H1 (cell line): Measurements from ENCODE around the gene CSNK1G2. TPM values are rescaled to one million over a fixed set of nuclear protein-coding genes. Genes with fewer than 3 reads are reported as not detected.
A peak's percentile ranks its signal among the peaks of the same experiment; 100 is the strongest.

Source experiments
- CTCF ChIA-PET: fragments of 300-600 bp; sonication (Branson Sonifier 250); formaldehyde crosslinking; loops from one replicate; lab custom pipeline; 2021; ENCODE audit not compliant: partially characterized antibody; lab: Charles Lee
- POLR2A ChIA-PET: fragments of 300-600 bp; sonication (Branson Sonifier 250); formaldehyde crosslinking; loops from one replicate; lab custom pipeline; 2021; ENCODE audit warnings: inconsistent platforms; ENCODE audit not compliant: partially characterized antibody; lab: Charles Lee
- DNase-seq, 2 experiments: peaks; one replicate each; pipeline versions ENCODE4 v3.0.0 to v3.0.0-alpha.2; 2010 to 2022; ENCODE audit warnings: low spot score in 2 of 2, low read depth in 1 of 2, mixed read lengths in 1 of 2
- FAIRE-seq: peaks from 2 replicates; lab custom pipeline; 2011; peaks lifted over from hg19 to GRCh38; lab: Jason Lieb, UNC
- H2AFZ ChIP-seq: 2 replicates; pipeline ENCODE4 v1.8.1; 2012; ENCODE audit warnings: low read length, inconsistent platforms
- H2AK5ac ChIP-seq: 2 replicates; pipeline ENCODE4 v1.6.1; 2013; ENCODE audit warnings: low read depth, low read length
- H2BK120ac ChIP-seq: replicated peaks from 2 replicates; pipeline ENCODE3; 2013; ENCODE audit warnings: low read depth, low read length, inconsistent platforms
- H2BK12ac ChIP-seq: 2 replicates; pipeline ENCODE4 v1.6.1; 2013; ENCODE audit warnings: low read depth, low read length
- H2BK15ac ChIP-seq: 2 replicates; pipeline ENCODE4 v1.6.1; 2013; ENCODE audit warnings: low read length
- H2BK20ac ChIP-seq: 2 replicates; pipeline ENCODE4 v1.6.1; 2013; ENCODE audit warnings: low read length
- H2BK5ac ChIP-seq: 2 replicates; pipeline ENCODE4 v1.6.1; 2013; ENCODE audit warnings: low read depth, low read length
- H3K14ac ChIP-seq: 2 replicates; pipeline ENCODE4 v1.6.1; 2013; ENCODE audit warnings: inconsistent platforms; ENCODE audit not compliant: insufficient read length
- H3K18ac ChIP-seq: 2 replicates; pipeline ENCODE4 v1.6.1; 2013; ENCODE audit warnings: low read length; ENCODE audit errors: extremely low read depth
- H3K23ac ChIP-seq: 2 replicates; pipeline ENCODE4 v1.6.1; 2013; ENCODE audit warnings: inconsistent platforms; ENCODE audit not compliant: insufficient read length
- H3K23me2 ChIP-seq: 2 replicates; pipeline ENCODE4 v1.6.1; 2013; ENCODE audit warnings: low read depth, low read length
- H3K27ac ChIP-seq: 2 replicates; pipeline ENCODE4 v1.6.1; 2011; ENCODE audit warnings: low read depth, low read length, inconsistent platforms
- H3K27me3 ChIP-seq, 4 experiments: replicated peaks in 1 of 4; 1 replicate in 1 of 4; 2 replicates in 3 of 4; pipeline versions ENCODE4 v1.6.1 to v1.8.1; 2011 to 2013; ENCODE audit warnings: low read length in 3 of 4, mild to moderate bottlenecking in 3 of 4, inconsistent platforms in 2 of 4, mixed read lengths in 2 of 4, moderate library complexity in 1 of 4; ENCODE audit not compliant: control insufficient read depth in 3 of 4, insufficient read depth in 3 of 4; ENCODE audit errors: extremely low read depth in 1 of 4
- H3K36me3 ChIP-seq, 4 experiments: 2 replicates each; pipeline versions ENCODE4 v1.6.1 to v1.8.1; 2011 to 2013; ENCODE audit warnings: mild to moderate bottlenecking in 4 of 4, low read length in 3 of 4, moderate library complexity in 2 of 4, control low read depth in 1 of 4, inconsistent platforms in 1 of 4; ENCODE audit not compliant: insufficient read depth in 4 of 4, control insufficient read depth in 2 of 4
- H3K4ac ChIP-seq: replicated peaks from 2 replicates; pipeline ENCODE3; 2013; ENCODE audit warnings: low read length, low read depth, mixed read lengths, inconsistent platforms; ENCODE audit not compliant: insufficient read length
- H3K4me1 ChIP-seq, 4 experiments: replicated peaks in 1 of 4; 1 replicate in 1 of 4; 2 replicates in 3 of 4; pipeline versions ENCODE4 v1.6.1 to v1.8.1; 2011 to 2013; ENCODE audit warnings: low read length in 3 of 4, inconsistent platforms in 2 of 4, mixed read lengths in 1 of 4; ENCODE audit not compliant: insufficient read depth in 4 of 4, control insufficient read depth in 3 of 4
- H3K4me2 ChIP-seq, 2 experiments: 2 replicates each; pipeline versions ENCODE4 v1.6.1 to v1.8.1; 2011 to 2013; ENCODE audit warnings: low read depth in 2 of 2, low read length in 2 of 2, control low read depth in 1 of 2, inconsistent platforms in 1 of 2, mild to moderate bottlenecking in 1 of 2; ENCODE audit not compliant: insufficient read depth in 1 of 2
- H3K4me3 ChIP-seq, 4 experiments: fragments of 200-600, 300-600 bp in 1 of 4; sonication (generic), shearing (Covaris generic), sonication (Bioruptor Twin) in 1 of 4; 2 replicates each; pipeline versions ENCODE4 v1.5.1 to v1.8.1; 2011 to 2016; ENCODE audit warnings: low read length in 4 of 4, low read depth in 3 of 4, control low read depth in 2 of 4, inconsistent platforms in 2 of 4, mild to moderate bottlenecking in 2 of 4, mixed read lengths in 1 of 4, moderate library complexity in 1 of 4; ENCODE audit not compliant: insufficient read depth in 2 of 4; ENCODE audit errors: extremely low read depth in 1 of 4
- H3K56ac ChIP-seq: replicated peaks from 2 replicates; pipeline ENCODE3; 2013; ENCODE audit warnings: low read depth, mild to moderate bottlenecking, mixed read lengths, low read length, inconsistent platforms; ENCODE audit not compliant: insufficient read length
- H3K79me1 ChIP-seq: 2 replicates; pipeline ENCODE4 v1.6.1; 2013; ENCODE audit warnings: low read depth, low read length, control low read depth
- H3K79me2 ChIP-seq, 2 experiments: 2 replicates each; pipeline versions ENCODE4 v1.6.1 to v1.8.1; 2012 to 2013; ENCODE audit warnings: low read length in 2 of 2, mild to moderate bottlenecking in 2 of 2, inconsistent platforms in 1 of 2; ENCODE audit not compliant: insufficient read depth in 2 of 2, control insufficient read depth in 1 of 2
- H3K9ac ChIP-seq, 4 experiments: replicated peaks in 1 of 4; 1 replicate in 1 of 4; 2 replicates in 3 of 4; pipeline versions ENCODE4 v1.6.1 to v1.8.1; 2011 to 2013; ENCODE audit warnings: low read depth in 3 of 4, low read length in 3 of 4, control low read depth in 2 of 4, mild to moderate bottlenecking in 2 of 4, moderate library complexity in 2 of 4, inconsistent platforms in 1 of 4; ENCODE audit errors: extremely low read depth in 1 of 4
- H3K9me3 ChIP-seq, 2 experiments: 2 replicates each; pipeline versions ENCODE4 v1.6.1 to v1.8.1; 2012 to 2013; ENCODE audit warnings: mild to moderate bottlenecking in 2 of 2, moderate library complexity in 2 of 2, control low read depth in 1 of 2, inconsistent platforms in 1 of 2, low read depth in 1 of 2, low read length in 1 of 2, mixed read lengths in 1 of 2; ENCODE audit not compliant: insufficient read depth in 2 of 2
- H4K20me1 ChIP-seq, 2 experiments: replicated peaks in 1 of 2; 2 replicates each; pipeline versions ENCODE3 to v1.8.1; 2011 to 2013; ENCODE audit warnings: inconsistent platforms in 2 of 2, low read length in 2 of 2, mild to moderate bottlenecking in 1 of 2; ENCODE audit not compliant: insufficient read depth in 2 of 2, control insufficient read depth in 1 of 2
- H4K5ac ChIP-seq: 2 replicates; pipeline ENCODE4 v1.6.1; 2013; ENCODE audit warnings: low read length, low read depth, mixed read lengths, inconsistent platforms; ENCODE audit not compliant: insufficient read length
- H4K8ac ChIP-seq: 2 replicates; pipeline ENCODE4 v1.8.0; 2013; ENCODE audit warnings: mild to moderate bottlenecking, moderate library complexity, low read length, inconsistent platforms; ENCODE audit not compliant: insufficient read depth; ENCODE audit errors: extremely low read depth
- H4K91ac ChIP-seq: replicated peaks from 2 replicates; pipeline ENCODE3; 2013; ENCODE audit warnings: low read length, mixed read lengths, inconsistent platforms; ENCODE audit not compliant: insufficient read length
- TAF7 ChIP-seq: optimal IDR thresholded peaks from 2 replicates; pipeline ENCODE3; 2011; ENCODE audit warnings: low read depth, mild to moderate bottlenecking, inconsistent platforms, low read length, moderate library complexity, borderline replicate concordance
- WGBS, 2 experiments: shearing (Covaris generic) in 1 of 2; methylation state at CpG; one replicate each; pipeline versions ENCODE4 v1.1.6 to v1.1.7; 2013 to 2015; ENCODE audit warnings: low lambda C conversion rate in 2 of 2, mixed read lengths in 2 of 2, inconsistent platforms in 1 of 2, low coverage in 1 of 2, missing lambda C conversion rate in 1 of 2; ENCODE audit not compliant: insufficient replicate concordance in 2 of 2, insufficient coverage in 1 of 2, insufficient read length in 1 of 2; ENCODE audit errors: extremely low coverage in 1 of 2, missing lambda C conversion rate in 1 of 2; 5-methylcytosine and 5-hydroxymethylcytosine counted together
- polyA plus RNA-seq, 7 experiments: library from polyadenylated mRNA; depleted of rRNA in 3 of 7; stranded (reverse) in 5 of 7; unstranded in 2 of 7; fragments of >200 nt in 5 of 7; fragments of 200-250 nt in 2 of 7; gene quantifications; 1 replicate in 5 of 7; 2 replicates in 1 of 7; 4 replicates in 1 of 7; pipeline versions ENCODE4 v1.2.1 to v1.2.3, GENCODE V29; 2011 to 2013; ENCODE audit warnings: missing spikeins in 2 of 7, mixed read lengths in 2 of 7
- total RNA-seq: library from RNA; stranded (reverse); fragmentation: NEBNext Ultra II Directional; extraction: Animal tissue kit (Norgen Biotek cat#: 25700); gene quantifications from 2 replicates; pipeline ENCODE4 v1.2.1, GENCODE V29; 2021

CSNK1G2 gene
- total and polyA plus RNA-seq, 2 of the 8 experiments (the other 6 are each of a cell fraction or from before 2014, with no cell fraction given): 99.5 to 130 TPM

DNA sequence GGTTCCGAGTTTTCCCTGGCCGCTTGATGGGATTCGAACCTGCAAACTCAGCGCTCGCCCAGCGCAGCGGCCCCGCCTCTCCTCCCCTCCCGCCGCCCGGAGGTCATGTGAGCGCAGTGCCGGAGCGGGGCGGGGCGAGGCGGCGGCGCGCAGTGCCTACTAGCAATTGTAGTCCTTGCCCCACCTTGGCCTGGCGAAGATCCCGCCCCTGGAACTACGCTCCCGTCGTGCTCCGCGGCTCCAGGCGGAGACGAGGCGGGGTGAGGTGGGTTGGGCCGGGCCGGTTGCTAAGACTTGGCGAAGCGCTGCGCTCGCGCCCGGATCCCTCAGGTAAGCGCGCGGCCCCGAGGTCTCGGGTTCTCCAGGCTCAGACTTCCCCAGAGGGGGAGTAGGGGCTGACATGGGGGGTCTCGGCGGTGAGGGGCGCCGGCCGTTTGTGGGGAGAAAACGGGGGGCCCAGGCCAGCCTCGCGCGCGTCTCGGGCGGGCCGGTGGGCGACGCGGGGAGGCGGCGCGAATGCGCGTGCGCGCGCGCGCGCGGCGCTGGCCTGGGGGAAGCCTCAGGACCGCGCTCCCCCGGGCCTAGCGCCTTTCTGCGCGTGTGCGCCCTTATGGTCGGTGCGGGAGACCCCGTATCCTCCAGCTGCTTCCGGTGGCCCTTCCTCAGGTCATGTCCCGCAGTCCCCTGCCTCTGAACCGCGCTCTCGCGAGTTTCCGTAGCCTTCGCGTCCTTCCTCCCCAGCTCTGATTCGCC lies 35.7 kb upstream of the CSNK1G2 start, which contains the start of the genes ADAT3 and SCAMP4:
Gene ADAT3 (plus strand): TSS at position 290 of the 753 bp plus-strand sequence. CDS start 6,649 bp downstream, outside the sequence.
Gene SCAMP4 (plus strand): TSS at position 290 of the 753 bp plus-strand sequence. CDS start 9,621 bp downstream, outside the sequence.
- peak; percentile 58 for FAIRE-seq
- H3K4ac ChIP-seq: peak within 1 kb of the TSS; percentile 63
- peak within 1 kb of the TSS; percentile 95 for H4K8ac ChIP-seq
- H2BK20ac ChIP-seq: peak within 1 kb of the TSS; percentile 91
- H2AK5ac ChIP-seq: peak within 1 kb of the TSS; percentile 60; the same call in 1 of the 2 replicates
- H3K9ac ChIP-seq: peak within 1 kb of the TSS; percentile 57 to 79 (median 75)
- H3K56ac ChIP-seq: peak within 1 kb of the TSS; percentile 47
- no peak within 1 kb of the TSS; the same call in 1 of the 2 replicates for H2AFZ ChIP-seq
- no peak within 1 kb of the TSS for H2BK15ac ChIP-seq
- H3K4me1 ChIP-seq: peaks cover 0 to 9% (median 8%) of the 10 kb centered on the region in 4 experiments; a peak in 5 of 7 replicates
- H3K27ac ChIP-seq: peak within 1 kb of the TSS; percentile 87
- H2BK5ac ChIP-seq: peak within 1 kb of the TSS; percentile 97
- CTCF ChIA-PET: interaction anchor here (0.6 to 2.1 kb wide), 6 partner anchors 18 to 592 kb away, joined by 3 to 8 read pairs (median 5); no protein-coding TSS in a partner anchor
- H4K5ac ChIP-seq: peak within 1 kb of the TSS; percentile 27
- peak within 1 kb of the TSS; percentile 62 for H2BK120ac ChIP-seq
- H3K4me3 ChIP-seq: peak within 1 kb of the TSS; percentile 51 to 71 (median 58)
- H3K36me3 ChIP-seq: peaks cover 0 to 4% (median under 1%) of the 10 kb centered on the region in 4 experiments; a peak in 1 of 8 replicates
- H4K20me1 ChIP-seq: peaks cover 9 to 20% of the 10 kb centered on the region in 2 experiments
- H3K23ac ChIP-seq: no peak within 1 kb of the TSS
- no peak within 1 kb of the TSS for H3K14ac ChIP-seq
- peaks cover 12 to 45% of the 10 kb centered on the region in 2 experiments; a peak in 3 of 4 replicates for H3K79me2 ChIP-seq
- H4K91ac ChIP-seq: peak within 1 kb of the TSS; percentile 56
- peaks cover 3% of the 10 kb centered on the region for H3K23me2 ChIP-seq
- peak; percentile 94 to 95 for DNase-seq
- H2BK12ac ChIP-seq: peak within 1 kb of the TSS; percentile 75; the same call in 1 of the 2 replicates
- no peaks in the 10 kb centered on the region for H3K9me3 ChIP-seq
- 1% methylated on average over 74 of the region's 92 CpGs; no CpG with 5 or more reads in 1 of the 2 experiments for WGBS, 2 experiments
- no peaks in the 10 kb centered on the region for H3K27me3 ChIP-seq
- POLR2A ChIA-PET: interaction anchor here (0.5 to 2.1 kb wide), 27 partner anchors 8 to 345 kb away, joined by 3 to 10 read pairs (median 3); partner anchors contain the start of gene ABHD17A
- peaks cover 15% of the 10 kb centered on the region for H3K79me1 ChIP-seq
- H3K18ac ChIP-seq: peak within 1 kb of the TSS; percentile 78; the same call in 1 of the 2 replicates
- peak within 1 kb of the TSS; percentile 75 to 81 for H3K4me2 ChIP-seq
- TF ChIP-seq TAF7: no peak
